HL-60 (cell line): ENCODE results near the gene GABARAPL2.
A peak's percentile ranks its signal among the peaks of the same experiment; 100 is the strongest.
"Not testable (repeated sequence)": the region's sequence is repeated elsewhere in the genome, so short reads cannot be mapped to it uniquely, and the experiment has no call there.

Experiments used
- DNase-seq, 2 experiments: peaks; one replicate each; pipeline ENCODE4 v3.0.0-alpha.2; 2010 to 2020; ENCODE audit warnings: low read depth in 1 of 2, low spot score in 1 of 2
- H3K27ac ChIP-seq: fragments of 250-450 bp; sonication (Bioruptor Pico); replicated peaks from 2 replicates; pipeline ENCODE4 v1.5.1; 2020; ENCODE audit warnings: mild to moderate bottlenecking, moderate library complexity
- H3K27me3 ChIP-seq: fragments of 250-450 bp; sonication (Bioruptor Pico); 2 replicates; pipeline ENCODE4 v1.5.1; 2021; ENCODE audit warnings: mild to moderate bottlenecking, moderate library complexity; ENCODE audit not compliant: insufficient read depth, poor library complexity, severe bottlenecking
- H3K4me3 ChIP-seq: replicated peaks from 2 replicates; pipeline ENCODE4 v1.5.1; 2011; ENCODE audit warnings: mild to moderate bottlenecking, control low read depth, low read length; ENCODE audit not compliant: insufficient read depth
- GABPA ChIP-seq: IDR thresholded peaks from 2 replicates; pipeline ENCODE4 v1.6.1; 2012; ENCODE audit warnings: low read depth
- POLR2AphosphoS5 ChIP-seq: IDR thresholded peaks from 2 replicates; pipeline ENCODE4 v1.6.1; 2012; ENCODE audit warnings: low read depth
- SPI1 ChIP-seq: IDR thresholded peaks from 2 replicates; pipeline ENCODE4 v1.6.1; 2012; ENCODE audit warnings: low read depth, mild to moderate bottlenecking, borderline replicate concordance
- TF ChIP-seq, protein P1 (sequence below): IDR thresholded peaks from 2 replicates; pipeline ENCODE4 v1.6.1; 2012; ENCODE audit warnings: low read depth; ENCODE audit not compliant: insufficient replicate concordance
- TF ChIP-seq, protein P2 (sequence below): IDR thresholded peaks from one replicate; pipeline ENCODE4 v1.5.1; 2011; ENCODE audit warnings: low read length, control low read depth, inconsistent platforms; ENCODE audit not compliant: insufficient read depth

The GABARAPL2 gene

DNA sequence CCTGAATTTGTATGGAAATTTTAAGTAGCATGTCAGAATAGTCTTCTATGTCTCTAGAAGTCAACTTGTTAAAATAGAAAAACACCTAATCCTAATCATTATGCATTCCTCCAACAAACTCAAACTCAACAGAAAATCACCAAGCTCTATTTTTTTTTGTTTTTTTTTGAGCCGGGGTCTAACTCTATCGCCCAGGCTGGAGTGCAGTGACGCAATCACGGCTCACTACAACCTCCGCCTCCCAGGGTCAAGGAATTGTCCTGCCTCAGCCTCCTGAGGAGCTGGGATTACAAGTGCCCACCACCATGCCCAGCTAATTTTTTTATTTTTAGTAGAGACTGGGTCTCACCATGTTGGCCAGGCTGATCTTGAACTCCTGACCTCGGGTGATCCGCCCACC lies 19.9 kb upstream of the GABARAPL2 start:
- TF ChIP-seq POLR2AphosphoS5 (no peak), SPI1 (no peak), GABPA (no peak)
- TF ChIP-seq, protein P1, sequence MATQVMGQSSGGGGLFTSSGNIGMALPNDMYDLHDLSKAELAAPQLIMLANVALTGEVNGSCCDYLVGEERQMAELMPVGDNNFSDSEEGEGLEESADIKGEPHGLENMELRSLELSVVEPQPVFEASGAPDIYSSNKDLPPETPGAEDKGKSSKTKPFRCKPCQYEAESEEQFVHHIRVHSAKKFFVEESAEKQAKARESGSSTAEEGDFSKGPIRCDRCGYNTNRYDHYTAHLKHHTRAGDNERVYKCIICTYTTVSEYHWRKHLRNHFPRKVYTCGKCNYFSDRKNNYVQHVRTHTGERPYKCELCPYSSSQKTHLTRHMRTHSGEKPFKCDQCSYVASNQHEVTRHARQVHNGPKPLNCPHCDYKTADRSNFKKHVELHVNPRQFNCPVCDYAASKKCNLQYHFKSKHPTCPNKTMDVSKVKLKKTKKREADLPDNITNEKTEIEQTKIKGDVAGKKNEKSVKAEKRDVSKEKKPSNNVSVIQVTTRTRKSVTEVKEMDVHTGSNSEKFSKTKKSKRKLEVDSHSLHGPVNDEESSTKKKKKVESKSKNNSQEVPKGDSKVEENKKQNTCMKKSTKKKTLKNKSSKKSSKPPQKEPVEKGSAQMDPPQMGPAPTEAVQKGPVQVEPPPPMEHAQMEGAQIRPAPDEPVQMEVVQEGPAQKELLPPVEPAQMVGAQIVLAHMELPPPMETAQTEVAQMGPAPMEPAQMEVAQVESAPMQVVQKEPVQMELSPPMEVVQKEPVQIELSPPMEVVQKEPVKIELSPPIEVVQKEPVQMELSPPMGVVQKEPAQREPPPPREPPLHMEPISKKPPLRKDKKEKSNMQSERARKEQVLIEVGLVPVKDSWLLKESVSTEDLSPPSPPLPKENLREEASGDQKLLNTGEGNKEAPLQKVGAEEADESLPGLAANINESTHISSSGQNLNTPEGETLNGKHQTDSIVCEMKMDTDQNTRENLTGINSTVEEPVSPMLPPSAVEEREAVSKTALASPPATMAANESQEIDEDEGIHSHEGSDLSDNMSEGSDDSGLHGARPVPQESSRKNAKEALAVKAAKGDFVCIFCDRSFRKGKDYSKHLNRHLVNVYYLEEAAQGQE: no peak
- TF ChIP-seq, protein P2, sequence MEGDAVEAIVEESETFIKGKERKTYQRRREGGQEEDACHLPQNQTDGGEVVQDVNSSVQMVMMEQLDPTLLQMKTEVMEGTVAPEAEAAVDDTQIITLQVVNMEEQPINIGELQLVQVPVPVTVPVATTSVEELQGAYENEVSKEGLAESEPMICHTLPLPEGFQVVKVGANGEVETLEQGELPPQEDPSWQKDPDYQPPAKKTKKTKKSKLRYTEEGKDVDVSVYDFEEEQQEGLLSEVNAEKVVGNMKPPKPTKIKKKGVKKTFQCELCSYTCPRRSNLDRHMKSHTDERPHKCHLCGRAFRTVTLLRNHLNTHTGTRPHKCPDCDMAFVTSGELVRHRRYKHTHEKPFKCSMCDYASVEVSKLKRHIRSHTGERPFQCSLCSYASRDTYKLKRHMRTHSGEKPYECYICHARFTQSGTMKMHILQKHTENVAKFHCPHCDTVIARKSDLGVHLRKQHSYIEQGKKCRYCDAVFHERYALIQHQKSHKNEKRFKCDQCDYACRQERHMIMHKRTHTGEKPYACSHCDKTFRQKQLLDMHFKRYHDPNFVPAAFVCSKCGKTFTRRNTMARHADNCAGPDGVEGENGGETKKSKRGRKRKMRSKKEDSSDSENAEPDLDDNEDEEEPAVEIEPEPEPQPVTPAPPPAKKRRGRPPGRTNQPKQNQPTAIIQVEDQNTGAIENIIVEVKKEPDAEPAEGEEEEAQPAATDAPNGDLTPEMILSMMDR: no peak
- Histone ChIP-seq H3K4me3 (no peak overlapping the region), H3K27me3 (no peaks in the 10 kb centered on the region), H3K27ac (no peak overlapping the region)
- DNase-seq: no peak

DNA sequence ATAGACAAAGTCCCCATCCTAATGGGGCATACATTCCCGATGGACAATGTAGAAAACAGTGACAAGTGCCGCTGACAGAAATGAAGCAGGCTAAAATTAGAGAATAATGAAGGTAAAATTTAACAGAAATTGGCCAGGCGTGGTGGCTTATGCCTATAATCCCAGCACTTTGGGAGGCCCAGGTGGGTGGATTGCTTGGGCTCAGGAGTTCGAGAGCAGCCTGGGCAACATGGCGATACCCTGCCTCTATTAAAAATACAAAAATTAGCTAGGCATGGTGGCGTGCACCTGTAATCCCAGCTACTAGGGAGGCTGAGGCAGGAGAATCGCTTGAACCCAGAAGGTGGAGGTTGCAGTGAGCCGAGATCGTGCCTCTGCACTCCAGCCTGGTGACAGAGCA lies 17.7 kb upstream of the GABARAPL2 start:
- H3K27ac ChIP-seq, DNase-seq, H3K27me3 ChIP-seq, H3K4me3 ChIP-seq: not testable (repeated sequence)

DNA sequence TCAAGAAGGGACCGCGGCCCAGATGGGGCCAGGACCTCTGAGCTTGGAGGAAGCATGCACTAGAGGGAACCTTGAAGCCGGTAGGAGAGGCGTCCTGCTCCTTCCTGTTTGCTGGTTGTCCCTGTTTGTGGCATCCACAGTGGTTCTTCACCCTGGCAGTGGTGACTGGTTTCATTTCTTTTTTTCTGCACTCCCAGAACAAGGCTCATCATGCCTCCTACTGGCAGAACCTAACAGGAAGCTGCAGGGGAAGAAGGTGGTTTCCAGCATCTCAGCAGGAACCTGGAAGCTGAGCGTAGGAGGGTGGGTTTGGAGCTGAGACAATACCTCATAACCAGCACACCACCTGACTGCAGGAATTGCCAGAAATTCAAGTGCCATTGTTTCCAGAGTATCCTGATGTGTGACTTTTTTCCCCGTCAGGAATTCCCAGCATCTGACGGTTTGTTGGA lies 15.9 kb upstream of the GABARAPL2 start:
- TF ChIP-seq SPI1: no peak
- TF ChIP-seq, protein P2: peak; percentile 87
- Histone ChIP-seq H3K4me3 (no peak overlapping the region), H3K27me3 (peaks cover 5% of the 10 kb centered on the region), H3K27ac (no peak overlapping the region)
- peak; percentile 66 to 67 for DNase-seq

DNA sequence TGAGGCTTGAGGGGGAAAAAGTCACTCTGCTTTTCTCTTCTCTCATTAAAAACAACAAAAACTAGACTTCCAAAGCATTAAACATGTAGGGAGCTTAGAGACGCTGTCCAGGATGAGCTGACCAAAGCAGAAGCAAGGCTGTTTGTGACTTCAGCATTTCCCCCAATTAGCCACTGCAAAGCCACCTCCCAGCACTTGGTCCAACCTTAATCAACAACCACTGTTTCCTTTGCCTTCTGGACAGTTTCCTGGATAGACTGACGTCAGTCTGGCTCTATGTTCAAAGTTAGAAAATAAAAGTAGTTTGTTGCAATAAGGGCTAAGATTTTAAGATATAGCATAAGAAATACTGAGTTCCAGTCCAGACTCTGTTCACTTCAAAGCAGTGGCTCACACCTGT lies 13.2 kb upstream of the GABARAPL2 start:
- TF ChIP-seq GABPA: no peak
- TF ChIP-seq, protein P2: no peak
- no peak for TF ChIP-seq SPI1
- no peak for TF ChIP-seq POLR2AphosphoS5
- TF ChIP-seq, protein P1: no peak
- DNase-seq: no peak
- Histone ChIP-seq H3K4me3 (no peak overlapping the region), H3K27me3 (peaks cover 7% of the 10 kb centered on the region), H3K27ac (no peak overlapping the region)
